ENCODE data around the gene ERICH3. TPM values are rescaled to one million over a fixed set of nuclear protein-coding genes. Genes with fewer than 3 reads are reported as not detected.

Gene ERICH3
- polyA plus RNA-seq, 4 donors, result 0.15 to 0.32 TPM; not detected in 2

GRCh38 chr1:74571493-74571800, 102.1 kb downstream of the ERICH3 start:
- FAIRE-seq (no peak), DNase-seq (no peak)
- Histone ChIP-seq H3K4me3 (ENCODE audit: low read depth in 1 of 3, low read length in 3 of 3) (no peak overlapping the region), H3K27ac (ENCODE audit: low read depth in 1 of 3, low read length in 2 of 3) (no peak overlapping the region), H3K9me3 (ENCODE audit: control insufficient read depth in 2 of 2, insufficient read depth in 1 of 2, low read depth in 1 of 2, low read length in 1 of 2) (no peaks in the 10 kb centered on the region), H3K36me3 (ENCODE audit: control insufficient read depth in 3 of 3, insufficient read depth in 2 of 3, low read depth in 1 of 3, low read length in 3 of 3) (no peaks in the 10 kb centered on the region), H3K27me3 (ENCODE audit: control insufficient read depth in 3 of 3, insufficient read depth in 3 of 3, low read length in 3 of 3) (no peaks in the 10 kb centered on the region), H3K4me1 (ENCODE audit: control insufficient read depth in 3 of 3, insufficient read depth in 2 of 3, low read depth in 1 of 3, low read length in 2 of 3) (no peaks in the 10 kb centered on the region)
- WGBS, 3 donors, result 51 to 65% (median 53%) methylated on average over 8 of the region's 8 CpGs

GRCh38 chr1:74570797-74571492, 102.6 kb downstream of the ERICH3 start:
- no peaks in the 10 kb centered on the region for H3K4me1 ChIP-seq (ENCODE audit: control insufficient read depth in 3 of 3, insufficient read depth in 2 of 3, low read depth in 1 of 3, low read length in 2 of 3)
- FAIRE-seq (no peak), DNase-seq (no peak)
- H3K4me3 ChIP-seq (ENCODE audit: low read depth in 1 of 3, low read length in 3 of 3), result no peak overlapping the region
- H3K27me3 ChIP-seq (ENCODE audit: control insufficient read depth in 3 of 3, insufficient read depth in 3 of 3, low read length in 3 of 3), result no peaks in the 10 kb centered on the region
- no peaks in the 10 kb centered on the region for H3K36me3 ChIP-seq (ENCODE audit: control insufficient read depth in 3 of 3, insufficient read depth in 2 of 3, low read depth in 1 of 3, low read length in 3 of 3)
- no peak overlapping the region for H3K27ac ChIP-seq (ENCODE audit: low read depth in 1 of 3, low read length in 2 of 3)
- WGBS, 3 donors, result 37 to 46% (median 43%) methylated on average over 14 of the region's 14 CpGs
- no peaks in the 10 kb centered on the region for H3K9me3 ChIP-seq (ENCODE audit: control insufficient read depth in 2 of 2, insufficient read depth in 1 of 2, low read depth in 1 of 2, low read length in 1 of 2)

GRCh38 chr1:74549932-74550331, 123.7 kb downstream of the ERICH3 start:
- H3K4me3 ChIP-seq (ENCODE audit: low read depth in 1 of 3, low read length in 3 of 3), result no peak overlapping the region
- H3K9me3 ChIP-seq (ENCODE audit: control insufficient read depth in 2 of 2, insufficient read depth in 1 of 2, low read depth in 1 of 2, low read length in 1 of 2), result no peaks in the 10 kb centered on the region
- WGBS, 3 donors, result 89 to 95% (median 91%) methylated on average over 2 of the region's 2 CpGs
- H3K27me3 ChIP-seq (ENCODE audit: control insufficient read depth in 3 of 3, insufficient read depth in 3 of 3, low read length in 3 of 3), result peaks cover 0 to 2% (median 0%) of the 10 kb centered on the region in 3 donors
- H3K36me3 ChIP-seq (ENCODE audit: control insufficient read depth in 3 of 3, insufficient read depth in 2 of 3, low read depth in 1 of 3, low read length in 3 of 3), result no peaks in the 10 kb centered on the region
- FAIRE-seq, result no peak
- no peak overlapping the region for H3K27ac ChIP-seq (ENCODE audit: low read depth in 1 of 3, low read length in 2 of 3)
- H3K4me1 ChIP-seq (ENCODE audit: control insufficient read depth in 3 of 3, insufficient read depth in 2 of 3, low read depth in 1 of 3, low read length in 2 of 3), result no peaks in the 10 kb centered on the region
- DNase-seq, result no peak

DNA sequence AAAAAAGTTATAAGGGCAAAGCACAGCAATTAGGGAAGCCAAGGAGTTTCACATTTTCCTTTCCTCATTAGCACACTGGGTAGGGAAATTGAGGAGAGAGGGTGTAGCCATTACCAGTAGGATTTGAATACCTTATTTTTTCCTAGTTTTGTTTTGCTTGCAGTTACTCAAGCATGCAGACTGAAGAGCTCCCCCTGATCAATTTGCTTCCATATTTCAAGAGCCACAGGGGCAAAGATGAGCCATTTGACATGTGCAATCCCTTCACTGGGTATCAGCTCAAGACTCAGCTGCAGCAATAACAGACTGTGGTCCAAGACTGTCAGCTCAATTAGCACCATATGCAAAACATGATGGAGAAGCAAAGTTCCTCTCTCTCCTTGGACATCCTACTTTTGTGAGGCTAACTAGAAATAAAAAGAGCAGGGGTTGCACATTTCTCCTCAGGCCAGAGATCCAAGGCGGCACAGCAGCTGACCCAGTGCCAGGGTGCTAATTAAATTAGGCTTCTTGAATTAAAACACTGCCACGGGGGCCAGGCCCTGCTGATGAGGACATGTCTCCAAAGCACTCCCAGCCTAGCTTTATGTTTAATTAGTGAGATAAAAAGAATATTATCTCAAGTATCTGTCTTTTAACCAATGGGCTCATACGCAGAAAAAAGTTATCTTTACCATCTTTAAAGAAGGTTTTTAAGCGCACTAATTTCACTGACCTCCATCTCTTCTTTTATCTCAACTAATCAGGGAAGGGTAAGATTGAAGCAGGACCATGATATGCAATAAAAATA, 124.4 kb downstream of the ERICH3 start:
- H3K27me3 ChIP-seq (ENCODE audit: control insufficient read depth in 3 of 3, insufficient read depth in 3 of 3, low read length in 3 of 3), result peaks cover 0 to 2% (median 0%) of the 10 kb centered on the region in 3 donors
- no peaks in the 10 kb centered on the region for H3K36me3 ChIP-seq (ENCODE audit: control insufficient read depth in 3 of 3, insufficient read depth in 2 of 3, low read depth in 1 of 3, low read length in 3 of 3)
- H3K9me3 ChIP-seq (ENCODE audit: control insufficient read depth in 2 of 2, insufficient read depth in 1 of 2, low read depth in 1 of 2, low read length in 1 of 2), result no peaks in the 10 kb centered on the region
- DNase-seq (no peak), FAIRE-seq (no peak)
- H3K4me3 ChIP-seq (ENCODE audit: low read depth in 1 of 3, low read length in 3 of 3), result no peak overlapping the region
- 57 to 69% (median 67%) methylated on average over 4 of the region's 4 CpGs for WGBS, 3 donors
- no peaks in the 10 kb centered on the region for H3K4me1 ChIP-seq (ENCODE audit: control insufficient read depth in 3 of 3, insufficient read depth in 2 of 3, low read depth in 1 of 3, low read length in 2 of 3)
- no peak overlapping the region for H3K27ac ChIP-seq (ENCODE audit: low read depth in 1 of 3, low read length in 2 of 3)

- H3K27ac ChIP-seq (ENCODE audit: low read depth in 1 of 3, low read length in 2 of 3), result no peak overlapping the region
- no peaks in the 10 kb centered on the region for H3K36me3 ChIP-seq (ENCODE audit: control insufficient read depth in 3 of 3, insufficient read depth in 2 of 3, low read depth in 1 of 3, low read length in 3 of 3)
- FAIRE-seq, result no peak
- H3K9me3 ChIP-seq (ENCODE audit: control insufficient read depth in 2 of 2, insufficient read depth in 1 of 2, low read depth in 1 of 2, low read length in 1 of 2), result no peaks in the 10 kb centered on the region
- H3K27me3 ChIP-seq (ENCODE audit: control insufficient read depth in 3 of 3, insufficient read depth in 3 of 3, low read length in 3 of 3), result peaks cover 0 to 2% (median 0%) of the 10 kb centered on the region in 3 donors
- no peaks in the 10 kb centered on the region for H3K4me1 ChIP-seq (ENCODE audit: control insufficient read depth in 3 of 3, insufficient read depth in 2 of 3, low read depth in 1 of 3, low read length in 2 of 3)
- 88 to 90% (median 89%) methylated on average over 2 of the region's 2 CpGs for WGBS, 3 donors
- DNase-seq, result no peak
- H3K4me3 ChIP-seq (ENCODE audit: low read depth in 1 of 3, low read length in 3 of 3), result no peak overlapping the region
Observed at GRCh38 chr1:74545821-74546220, 127.8 kb downstream of the ERICH3 start.

DNA sequence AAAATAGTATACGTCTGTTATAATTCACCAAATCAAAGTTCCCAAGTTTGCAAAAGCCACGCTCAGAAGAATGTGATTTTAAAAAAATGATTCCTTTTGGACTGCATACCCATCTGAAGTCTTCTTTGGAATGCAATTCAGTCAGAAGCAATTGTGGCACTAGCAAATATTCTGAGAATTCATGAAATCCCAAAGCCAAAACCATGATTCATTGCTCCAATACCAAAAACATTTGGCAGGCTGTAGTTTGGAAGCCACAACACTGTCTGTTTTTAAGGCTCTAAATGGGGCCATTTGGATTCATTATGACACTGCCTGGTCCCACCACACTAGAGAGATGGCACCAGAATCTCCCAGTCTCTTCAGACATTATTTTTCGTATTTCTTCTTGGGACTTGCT, 139.4 kb downstream of the ERICH3 start:
- no peak for FAIRE-seq
- Histone ChIP-seq H3K4me1 (ENCODE audit: control insufficient read depth in 3 of 3, insufficient read depth in 2 of 3, low read depth in 1 of 3, low read length in 2 of 3) (no peaks in the 10 kb centered on the region), H3K4me3 (ENCODE audit: low read depth in 1 of 3, low read length in 3 of 3) (no peak overlapping the region), H3K9me3 (ENCODE audit: control insufficient read depth in 2 of 2, insufficient read depth in 1 of 2, low read depth in 1 of 2, low read length in 1 of 2) (no peaks in the 10 kb centered on the region), H3K27ac (ENCODE audit: low read depth in 1 of 3, low read length in 2 of 3) (no peak overlapping the region), H3K27me3 (ENCODE audit: control insufficient read depth in 3 of 3, insufficient read depth in 3 of 3, low read length in 3 of 3) (no peaks in the 10 kb centered on the region), H3K36me3 (ENCODE audit: control insufficient read depth in 3 of 3, insufficient read depth in 2 of 3, low read depth in 1 of 3, low read length in 3 of 3) (no peaks in the 10 kb centered on the region)
- DNase-seq, result no peak
- 82 to 84% (median 83%) methylated on average over 3 of the region's 3 CpGs for WGBS, 3 donors

GRCh38 chr1:74531796-74532195, 141.8 kb downstream of the ERICH3 start:
- H3K27ac ChIP-seq (ENCODE audit: low read depth in 1 of 3, low read length in 2 of 3), result no peak overlapping the region
- H3K27me3 ChIP-seq (ENCODE audit: control insufficient read depth in 3 of 3, insufficient read depth in 3 of 3, low read length in 3 of 3), result no peaks in the 10 kb centered on the region
- DNase-seq (no peak), FAIRE-seq (no peak)
- no peaks in the 10 kb centered on the region for H3K9me3 ChIP-seq (ENCODE audit: control insufficient read depth in 2 of 2, insufficient read depth in 1 of 2, low read depth in 1 of 2, low read length in 1 of 2)
- H3K4me1 ChIP-seq (ENCODE audit: control insufficient read depth in 3 of 3, insufficient read depth in 2 of 3, low read depth in 1 of 3, low read length in 2 of 3), result no peaks in the 10 kb centered on the region
- H3K4me3 ChIP-seq (ENCODE audit: low read depth in 1 of 3, low read length in 3 of 3), result no peak overlapping the region
- no peaks in the 10 kb centered on the region for H3K36me3 ChIP-seq (ENCODE audit: control insufficient read depth in 3 of 3, insufficient read depth in 2 of 3, low read depth in 1 of 3, low read length in 3 of 3)
- WGBS, 3 donors, result 20 to 69% (median 32%) methylated on average over 1 of the region's 1 CpG

DNA sequence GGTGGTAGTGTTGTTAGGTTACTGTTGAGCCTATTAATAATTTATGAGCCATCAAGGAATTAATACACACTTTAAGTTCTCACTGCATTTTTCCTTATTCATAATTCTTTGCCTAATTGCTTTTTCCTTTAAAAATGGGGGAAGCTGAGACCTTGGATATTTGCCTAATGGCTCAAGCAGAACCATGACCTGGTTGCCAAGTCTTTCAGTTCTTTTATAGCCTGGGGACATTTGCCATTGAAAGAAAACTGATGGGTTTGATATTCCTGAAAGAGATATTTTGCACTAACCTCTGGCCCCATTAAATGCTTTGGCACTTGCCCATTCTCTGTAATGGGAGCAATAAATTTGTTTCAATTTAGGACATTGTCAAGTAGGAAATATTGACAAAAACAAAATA, 142.7 kb downstream of the ERICH3 start:
- no peak overlapping the region for H3K4me3 ChIP-seq (ENCODE audit: low read depth in 1 of 3, low read length in 3 of 3)
- no peak for DNase-seq
- H3K4me1 ChIP-seq (ENCODE audit: control insufficient read depth in 3 of 3, insufficient read depth in 2 of 3, low read depth in 1 of 3, low read length in 2 of 3), result no peaks in the 10 kb centered on the region
- H3K27me3 ChIP-seq (ENCODE audit: control insufficient read depth in 3 of 3, insufficient read depth in 3 of 3, low read length in 3 of 3), result no peaks in the 10 kb centered on the region
- no peak overlapping the region for H3K27ac ChIP-seq (ENCODE audit: low read depth in 1 of 3, low read length in 2 of 3)
- H3K36me3 ChIP-seq (ENCODE audit: control insufficient read depth in 3 of 3, insufficient read depth in 2 of 3, low read depth in 1 of 3, low read length in 3 of 3), result no peaks in the 10 kb centered on the region
- no peaks in the 10 kb centered on the region for H3K9me3 ChIP-seq (ENCODE audit: control insufficient read depth in 2 of 2, insufficient read depth in 1 of 2, low read depth in 1 of 2, low read length in 1 of 2)
- FAIRE-seq, result no peak
